Iris pigment epithelial cell (primary cell): ENCODE results near the gene CELF5.

Source experiments
- DNase-seq: peaks from one replicate; pipeline ENCODE4 v3.0.0-alpha.2; 2011; ENCODE audit warnings: low read depth

Gene CELF5

GRCh38 chr19:3224346-3225168 lies at the start of gene CELF5:
CELF5 (plus strand) TSS chr19:3224661; CDS start chr19:3224740, 79 bp downstream.
- no peak for DNase-seq

DNA sequence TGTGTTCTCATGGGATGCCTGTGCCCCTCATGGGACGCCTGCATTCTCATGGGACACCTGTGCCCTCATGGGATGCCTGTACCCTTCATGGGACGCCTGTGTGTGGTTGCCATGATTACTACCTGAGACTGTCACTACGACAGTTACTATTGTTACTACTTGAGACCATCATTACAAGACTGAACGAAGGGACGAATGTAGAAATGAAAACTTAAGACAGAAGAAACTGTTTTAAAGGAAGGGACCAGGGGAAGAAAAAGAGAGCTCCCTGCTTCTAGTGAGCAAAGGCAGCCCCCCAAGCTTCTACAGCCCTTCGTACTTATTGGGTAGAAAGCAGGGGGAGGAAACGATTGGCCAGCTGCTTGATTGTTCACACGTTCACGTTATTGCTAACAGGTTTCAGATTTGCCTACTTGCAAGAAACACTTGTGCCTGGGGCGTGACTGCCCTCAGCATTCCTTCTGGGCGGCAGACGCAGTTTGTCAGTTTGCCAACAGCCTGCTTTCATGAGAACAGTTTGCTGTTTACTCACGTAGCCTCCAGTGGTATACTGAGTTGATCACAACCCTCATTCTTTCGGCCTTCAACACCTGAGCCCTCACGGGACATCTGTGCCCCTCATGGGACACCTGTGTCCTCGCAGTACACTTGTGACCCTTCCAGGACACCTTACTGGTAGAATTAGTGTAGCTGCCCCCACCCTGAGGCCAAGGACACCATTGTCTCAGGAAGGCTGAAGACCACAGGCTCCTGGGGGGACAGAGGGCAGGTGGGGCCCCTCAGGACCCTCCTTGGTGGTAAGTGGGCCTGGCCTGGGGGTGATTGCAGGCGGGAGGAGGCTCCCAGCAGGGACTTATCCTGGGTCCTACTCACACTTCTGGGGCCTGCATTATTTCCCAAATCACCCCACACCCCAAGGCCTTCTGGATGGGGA lies 48.4 kb upstream of the CELF5 start:
- DNase-seq: peak; percentile 71

GRCh38 chr19:3176715-3177501 lies 47.6 kb upstream of the CELF5 start:
- peak; percentile 59 for DNase-seq

DNA sequence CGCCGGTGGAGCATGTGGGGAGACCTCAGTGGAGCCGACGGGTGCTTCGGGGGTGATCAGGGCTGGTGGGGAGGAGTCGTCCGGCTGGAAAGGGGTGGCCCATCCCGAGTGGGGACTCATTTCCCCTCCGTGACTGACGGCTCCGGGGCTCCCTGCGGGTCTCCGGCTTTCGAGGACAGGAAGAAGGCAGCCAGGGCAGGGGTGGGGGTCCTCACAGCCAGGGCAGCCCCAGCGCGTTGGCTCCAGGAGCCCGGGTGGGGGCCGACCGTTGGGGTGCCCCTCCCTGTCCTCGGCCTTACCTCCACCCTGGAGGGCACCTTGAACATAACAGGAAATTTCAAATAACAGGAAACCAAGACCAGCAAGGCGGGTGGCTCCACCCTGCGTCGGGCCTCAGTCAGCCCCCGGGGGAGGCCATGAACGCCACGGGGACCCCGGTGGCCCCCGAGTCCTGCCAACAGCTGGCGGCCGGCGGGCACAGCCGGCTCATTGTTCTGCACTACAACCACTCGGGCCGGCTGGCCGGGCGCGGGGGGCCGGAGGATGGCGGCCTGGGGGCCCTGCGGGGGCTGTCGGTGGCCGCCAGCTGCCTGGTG lies 46.0 kb upstream of the CELF5 start, which contains the start of gene S1PR4:
S1PR4 (plus strand) TSS at position 393 of the 596 bp plus-strand sequence; CDS start at position 417, 24 bp downstream.
- no peak for DNase-seq

- no peak for DNase-seq
Observed at GRCh38 chr19:3178973-3179738, 45.3 kb upstream of the CELF5 start.

DNA sequence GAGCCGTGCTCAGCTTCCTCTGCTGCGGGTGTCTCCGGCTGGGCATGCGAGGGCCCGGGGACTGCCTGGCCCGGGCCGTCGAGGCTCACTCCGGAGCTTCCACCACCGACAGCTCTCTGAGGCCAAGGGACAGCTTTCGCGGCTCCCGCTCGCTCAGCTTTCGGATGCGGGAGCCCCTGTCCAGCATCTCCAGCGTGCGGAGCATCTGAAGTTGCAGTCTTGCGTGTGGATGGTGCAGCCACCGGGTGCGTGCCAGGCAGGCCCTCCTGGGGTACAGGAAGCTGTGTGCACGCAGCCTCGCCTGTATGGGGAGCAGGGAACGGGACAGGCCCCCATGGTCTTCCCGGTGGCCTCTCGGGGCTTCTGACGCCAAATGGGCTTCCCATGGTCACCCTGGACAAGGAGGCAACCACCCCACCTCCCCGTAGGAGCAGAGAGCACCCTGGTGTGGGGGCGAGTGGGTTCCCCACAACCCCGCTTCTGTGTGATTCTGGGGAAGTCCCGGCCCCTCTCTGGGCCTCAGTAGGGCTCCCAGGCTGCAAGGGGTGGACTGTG lies 44.6 kb upstream of the CELF5 start:
- DNase-seq: no peak

DNA sequence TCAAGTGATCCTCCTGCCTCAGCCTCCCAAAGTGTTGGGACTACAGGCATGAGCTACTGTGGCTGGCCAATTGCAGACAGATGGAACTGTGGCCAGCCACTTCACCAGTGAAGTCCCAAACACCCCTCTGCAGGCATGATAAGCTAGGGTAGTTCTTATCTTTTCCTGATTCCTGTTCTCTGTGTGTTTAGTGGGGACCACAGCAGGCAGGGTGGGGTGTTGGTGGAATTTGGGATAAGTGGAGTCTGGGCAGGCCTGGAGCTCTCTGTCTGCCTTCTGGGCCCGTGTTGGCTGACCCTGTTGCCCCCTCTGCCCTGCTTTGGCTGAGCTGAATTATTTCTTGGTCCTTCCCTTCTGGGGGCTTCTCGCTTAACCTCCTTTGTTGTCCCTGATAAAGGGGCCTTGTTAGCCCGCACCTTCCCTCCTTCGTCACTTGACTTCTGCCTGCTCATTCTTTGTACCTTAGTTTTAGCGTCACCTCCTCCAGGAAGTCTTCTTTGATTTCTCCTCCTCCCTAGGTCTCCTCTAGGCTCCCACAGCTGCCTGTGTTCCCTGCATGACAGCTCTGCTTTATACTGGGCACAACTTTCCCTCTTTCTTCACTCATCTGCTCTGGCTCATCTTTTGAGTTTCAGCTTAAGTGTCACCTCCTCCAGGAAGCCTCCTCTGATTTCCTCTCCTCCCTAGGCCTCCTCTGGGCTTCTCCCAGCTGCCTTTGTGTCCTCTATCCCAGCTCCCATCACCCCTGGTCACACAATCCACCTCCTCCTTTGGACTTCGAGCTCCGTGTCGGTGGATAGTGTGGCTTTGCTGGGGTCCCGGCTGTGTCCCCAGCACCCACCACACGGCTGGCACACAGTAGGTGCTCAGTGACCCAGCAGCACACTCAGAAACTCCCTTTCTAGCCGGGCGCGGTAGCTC lies 40.5 kb upstream of the CELF5 start:
- no peak for DNase-seq

DNA sequence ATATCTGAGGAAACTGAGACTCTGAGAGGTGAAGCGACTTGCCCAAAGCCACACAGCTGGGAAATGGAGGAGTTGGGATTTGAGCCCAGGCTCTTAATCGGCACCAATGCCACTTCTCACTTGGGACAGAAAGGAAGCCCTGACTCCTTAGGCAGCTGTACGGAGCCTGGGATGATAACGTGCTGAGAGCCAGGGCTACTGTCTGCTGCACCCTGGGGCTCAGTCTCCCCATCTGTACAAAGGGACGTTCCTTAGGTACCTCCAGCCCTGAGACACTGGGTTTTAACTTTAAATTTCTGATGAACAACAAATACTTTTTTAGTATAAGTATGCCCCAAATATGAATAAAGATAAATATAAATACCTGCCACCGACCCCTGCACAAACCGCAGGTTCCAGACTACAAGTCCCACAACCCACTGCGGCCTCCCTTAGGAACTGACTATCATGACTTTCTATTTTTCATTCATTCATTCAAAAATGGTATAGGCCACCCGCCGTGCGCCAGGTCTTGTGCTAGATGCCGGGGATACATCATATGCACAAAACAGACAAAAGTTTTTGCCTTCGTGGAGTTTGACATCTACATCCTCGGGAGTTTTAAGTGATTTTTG lies 39.5 kb upstream of the CELF5 start:
- peak; percentile 71 for DNase-seq

- peak; percentile 94 for DNase-seq
Observed at GRCh38 chr19:3185461-3186159, 38.9 kb upstream of the CELF5 start, which contains the start of gene NCLN. NCLN (plus strand) TSS chr19:3185930; CDS start chr19:3186031, 101 bp downstream.

GRCh38 chr19:3186160-3186688 lies 38.2 kb upstream of the CELF5 start:
- DNase-seq: no peak

- no peak for DNase-seq
Observed at GRCh38 chr19:3186891-3187661, 37.4 kb upstream of the CELF5 start.

DNA sequence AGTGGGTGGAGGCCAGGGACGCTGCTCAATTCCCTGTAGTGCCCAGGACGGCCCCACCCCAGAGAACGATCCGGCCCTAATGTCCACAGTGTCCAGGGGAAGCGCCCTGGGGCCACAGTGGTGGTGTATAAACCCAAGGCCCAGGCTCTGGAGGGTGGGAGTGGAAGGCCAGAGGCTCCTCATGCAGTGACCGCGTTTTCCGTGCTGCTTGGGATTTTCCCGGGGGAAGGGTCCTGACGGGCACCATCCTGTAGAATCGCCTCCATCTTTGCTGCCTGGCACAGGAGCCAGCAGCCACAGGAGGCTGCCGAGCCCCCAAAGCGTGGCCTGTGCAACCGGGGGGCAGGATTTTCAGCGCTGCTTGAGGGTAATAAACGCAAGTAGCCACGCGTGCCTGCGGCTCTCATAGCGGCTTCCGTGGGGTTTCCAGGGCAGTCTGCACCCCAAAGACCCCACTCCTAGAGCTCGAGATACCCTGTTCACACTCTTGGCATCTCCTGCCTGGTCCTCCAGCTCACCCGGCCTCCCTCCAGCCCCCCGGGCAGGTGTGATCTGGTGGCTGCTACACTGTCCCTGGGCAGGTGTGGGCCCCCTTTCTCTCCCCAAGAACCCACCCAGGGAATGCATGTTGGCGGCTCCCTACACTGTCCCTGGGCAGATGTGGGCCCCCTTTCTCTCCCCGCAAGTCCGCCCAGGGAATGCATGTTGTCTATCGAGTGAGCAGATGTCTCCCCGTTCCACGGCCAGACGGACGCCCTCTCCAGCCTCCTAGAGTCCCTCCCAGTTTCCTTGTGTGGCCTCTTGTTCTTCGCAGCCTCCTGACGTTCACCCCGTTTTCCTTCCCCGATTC lies 36.6 kb upstream of the CELF5 start:
- no peak for DNase-seq

- no peak for DNase-seq
Observed at GRCh38 chr19:3188627-3189596, 35.5 kb upstream of the CELF5 start.

GRCh38 chr19:3189702-3190469 lies 34.6 kb upstream of the CELF5 start:
- no peak for DNase-seq
